Bronchial epithelial cell (primary cell): Measurements from ENCODE around the gene PLXNB2. TPM values are rescaled to one million over a fixed set of nuclear protein-coding genes. Genes with fewer than 3 reads are reported as not detected.

Experiments
- DNase-seq: peaks from one replicate; pipeline ENCODE4 v3.0.0-alpha.2; 2010; ENCODE audit warnings: low read depth
- FAIRE-seq: peaks from 2 replicates; lab custom pipeline; 2011; peaks lifted over from hg19 to GRCh38; lab: Jason Lieb, UNC
- H3K27me3 ChIP-seq: 2 replicates; pipeline ENCODE4 v1.5.1; 2011; ENCODE audit warnings: low read length; ENCODE audit not compliant: control insufficient read depth, insufficient read depth
- H3K36me3 ChIP-seq: 2 replicates; pipeline ENCODE4 v1.5.1; 2011; ENCODE audit warnings: low read length; ENCODE audit not compliant: control insufficient read depth, insufficient read depth
- H3K4me3 ChIP-seq: 2 replicates; pipeline ENCODE4 v1.5.1; 2011; ENCODE audit warnings: mild to moderate bottlenecking, low read depth, low read length, control low read depth
- CTCF ChIP-seq: IDR thresholded peaks from 2 replicates; pipeline ENCODE4 v1.5.1; 2011; ENCODE audit warnings: mild to moderate bottlenecking, moderate library complexity, low read length, control low read depth, inconsistent platforms; ENCODE audit not compliant: insufficient read depth, severe bottlenecking
- total RNA-seq: library from RNA; depleted of rRNA; stranded (reverse); fragments of >200 nt; gene quantifications from 2 replicates; pipeline ENCODE4 v1.2.1, GENCODE V29; 2014

PLXNB2 gene
- total RNA-seq, 1 donor from 2014 or later, result 138 TPM

GRCh38 chr22:50251477-50252081 is 55.9 kb downstream of the PLXNB2 start:
- no peaks in the 10 kb centered on the region for H3K27me3 ChIP-seq
- peak overlapping the region; percentile 76 for H3K4me3 ChIP-seq
- TF ChIP-seq CTCF, result no peak
- no peak for DNase-seq
- H3K36me3 ChIP-seq, result peaks cover 19% of the 10 kb centered on the region
- no peak for FAIRE-seq

GRCh38 chr22:50250555-50251476 is 56.6 kb downstream of the PLXNB2 start, which contains the start of gene HDAC10:
Gene HDAC10, minus strand, starts transcription at chr22:50251265. Its CDS starts 233 bp downstream, at chr22:50251032.
- no peak for FAIRE-seq
- Histone ChIP-seq H3K4me3 (peak within 1 kb of the TSS; percentile 76), H3K36me3 (peaks cover 22% of the 10 kb centered on the region), H3K27me3 (no peaks in the 10 kb centered on the region)
- no peak for TF ChIP-seq CTCF
- peak; percentile 55 for DNase-seq

- no peak for FAIRE-seq
- no peak for DNase-seq
- Histone ChIP-seq H3K27me3 (no peaks in the 10 kb centered on the region), H3K36me3 (peaks cover 25% of the 10 kb centered on the region), H3K4me3 (peak overlapping the region; percentile 76)
- TF ChIP-seq CTCF, result no peak
Measured at GRCh38 chr22:50250249-50250554, 57.2 kb downstream of the PLXNB2 start.

- FAIRE-seq (no peak), DNase-seq (no peak)
- no peak for TF ChIP-seq CTCF
- H3K36me3 ChIP-seq, result peaks cover 25% of the 10 kb centered on the region
- H3K27me3 ChIP-seq, result no peaks in the 10 kb centered on the region
- H3K4me3 ChIP-seq, result no peak overlapping the region
Measured at GRCh38 chr22:50249341-50250248, 57.9 kb downstream of the PLXNB2 start.

GRCh38 chr22:50248196-50249081 is 59.0 kb downstream of the PLXNB2 start:
- no peak for DNase-seq
- FAIRE-seq, result no peak
- peaks cover 23% of the 10 kb centered on the region for H3K36me3 ChIP-seq
- no peak overlapping the region for H3K4me3 ChIP-seq
- H3K27me3 ChIP-seq, result no peaks in the 10 kb centered on the region
- TF ChIP-seq CTCF, result no peak
